GM12878 (cell line): Measurements from ENCODE around the gene BOD1L1.

ENCODE experiments used
- CHD2 ChIP-seq: IDR thresholded peaks from 2 replicates; pipeline ENCODE4 v1.6.1; 2011; ENCODE audit warnings: low read depth, low read length, improper control_type of control experiment, borderline replicate concordance
- EP300 ChIP-seq, 2 experiments: fragments of 150-350 bp in 1 of 2; IDR thresholded peaks; 2 replicates each; pipeline ENCODE4 v1.6.1; 2011 to 2012; ENCODE audit warnings: low read depth in 2 of 2, low read length in 2 of 2, borderline replicate concordance in 1 of 2, improper control_type of control experiment in 1 of 2, inconsistent platforms in 1 of 2; ENCODE audit not compliant: control insufficient read depth in 1 of 2
- HCFC1 ChIP-seq: fragments of 150-350 bp; IDR thresholded peaks from 2 replicates; pipeline ENCODE4 v1.6.1; 2014; ENCODE audit warnings: low read length
- IKZF1 ChIP-seq: fragments of 450-650 bp; conservative IDR thresholded peaks from 2 replicates; pipeline ENCODE4 v1.6.1; 2017; ENCODE audit warnings: antibody characterized with exemption, mild to moderate bottlenecking
- POLR2AphosphoS5 ChIP-seq: IDR thresholded peaks from 2 replicates; pipeline ENCODE4 v1.6.1; 2011; ENCODE audit warnings: mild to moderate bottlenecking, low read length, inconsistent platforms
- ZNF274 ChIP-seq: IDR thresholded peaks from one replicate; pipeline ENCODE4 v1.8.0; 2011; ENCODE audit not compliant: insufficient read length, insufficient read depth
- TF ChIP-seq, protein P1 (sequence below): fragments of 450-650 bp; IDR thresholded peaks from 2 replicates; pipeline ENCODE4 v1.6.1; 2017; ENCODE audit warnings: antibody characterized with exemption, mild to moderate bottlenecking, moderate library complexity
- TF ChIP-seq, protein P2 (sequence below): IDR thresholded peaks from 2 replicates; pipeline ENCODE4 v1.6.1; 2012; ENCODE audit warnings: mild to moderate bottlenecking, low read depth, low read length
- TF ChIP-seq, protein P3 (sequence below), 3 experiments: IDR thresholded peaks in 2 of 3; conservative IDR thresholded peaks in 1 of 3; 2 replicates each; pipeline ENCODE4 v1.5.1; 2011; ENCODE audit warnings: low read depth in 3 of 3, low read length in 3 of 3, mild to moderate bottlenecking in 3 of 3, control low read depth in 2 of 3, moderate library complexity in 2 of 3, inconsistent platforms in 1 of 3, mixed read lengths in 1 of 3; ENCODE audit not compliant: control insufficient read depth in 2 of 3, insufficient read depth in 1 of 3; ENCODE audit errors: extremely low read depth in 1 of 3

DNA sequence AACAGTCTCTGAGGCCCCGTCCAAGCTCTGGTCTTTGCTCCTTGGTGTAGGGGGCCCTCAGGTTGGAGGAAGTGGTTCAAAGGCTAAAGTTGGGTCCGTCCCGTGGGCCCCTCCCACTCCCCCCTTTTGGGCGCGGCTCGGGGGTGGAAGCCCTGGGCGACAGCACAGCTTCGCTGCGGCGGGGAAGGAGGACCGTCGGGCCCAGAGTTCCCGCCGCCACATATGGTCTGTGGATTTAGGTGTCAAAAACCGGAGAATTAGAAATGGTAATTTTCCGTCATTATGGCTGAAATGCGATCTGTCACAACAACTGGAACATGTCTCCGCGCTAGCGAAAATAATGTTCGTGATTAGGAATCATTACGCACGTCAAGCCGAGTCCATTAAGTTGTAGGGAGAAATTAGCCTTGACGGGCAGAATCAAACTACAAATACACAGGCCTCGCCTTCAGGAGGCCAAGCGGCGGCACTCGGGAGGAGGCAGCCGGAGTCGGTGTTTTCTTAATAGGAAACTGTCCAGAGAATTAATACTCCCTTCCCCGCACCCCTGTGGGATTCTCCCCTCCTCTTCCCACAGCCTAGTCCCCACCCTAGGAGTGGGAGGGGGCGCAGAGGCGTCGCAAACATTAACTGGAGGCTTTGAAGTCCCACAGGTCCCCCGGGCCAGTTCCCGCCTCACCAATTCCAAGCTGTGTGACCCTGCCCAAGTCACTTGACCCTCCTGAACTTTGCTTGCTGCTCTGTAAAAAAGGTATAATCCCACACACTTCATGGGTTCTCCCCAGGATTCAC, 98.2 kb downstream of the BOD1L1 start:
- TF ChIP-seq, protein P1, sequence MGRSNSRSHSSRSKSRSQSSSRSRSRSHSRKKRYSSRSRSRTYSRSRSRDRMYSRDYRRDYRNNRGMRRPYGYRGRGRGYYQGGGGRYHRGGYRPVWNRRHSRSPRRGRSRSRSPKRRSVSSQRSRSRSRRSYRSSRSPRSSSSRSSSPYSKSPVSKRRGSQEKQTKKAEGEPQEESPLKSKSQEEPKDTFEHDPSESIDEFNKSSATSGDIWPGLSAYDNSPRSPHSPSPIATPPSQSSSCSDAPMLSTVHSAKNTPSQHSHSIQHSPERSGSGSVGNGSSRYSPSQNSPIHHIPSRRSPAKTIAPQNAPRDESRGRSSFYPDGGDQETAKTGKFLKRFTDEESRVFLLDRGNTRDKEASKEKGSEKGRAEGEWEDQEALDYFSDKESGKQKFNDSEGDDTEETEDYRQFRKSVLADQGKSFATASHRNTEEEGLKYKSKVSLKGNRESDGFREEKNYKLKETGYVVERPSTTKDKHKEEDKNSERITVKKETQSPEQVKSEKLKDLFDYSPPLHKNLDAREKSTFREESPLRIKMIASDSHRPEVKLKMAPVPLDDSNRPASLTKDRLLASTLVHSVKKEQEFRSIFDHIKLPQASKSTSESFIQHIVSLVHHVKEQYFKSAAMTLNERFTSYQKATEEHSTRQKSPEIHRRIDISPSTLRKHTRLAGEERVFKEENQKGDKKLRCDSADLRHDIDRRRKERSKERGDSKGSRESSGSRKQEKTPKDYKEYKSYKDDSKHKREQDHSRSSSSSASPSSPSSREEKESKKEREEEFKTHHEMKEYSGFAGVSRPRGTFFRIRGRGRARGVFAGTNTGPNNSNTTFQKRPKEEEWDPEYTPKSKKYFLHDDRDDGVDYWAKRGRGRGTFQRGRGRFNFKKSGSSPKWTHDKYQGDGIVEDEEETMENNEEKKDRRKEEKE = no peak
- TF ChIP-seq ZNF274 (no peak), EP300 (IDR thresholded peaks at IDR 0.05; ENCODE audit: borderline replicate concordance in 1 of 2, control insufficient read depth in 1 of 2, low read depth in 2 of 2, low read length in 2 of 2) (no peak), POLR2AphosphoS5 (no peak), IKZF1 (no peak), HCFC1 (no peak), CHD2 (no peak)
- TF ChIP-seq, protein P2, sequence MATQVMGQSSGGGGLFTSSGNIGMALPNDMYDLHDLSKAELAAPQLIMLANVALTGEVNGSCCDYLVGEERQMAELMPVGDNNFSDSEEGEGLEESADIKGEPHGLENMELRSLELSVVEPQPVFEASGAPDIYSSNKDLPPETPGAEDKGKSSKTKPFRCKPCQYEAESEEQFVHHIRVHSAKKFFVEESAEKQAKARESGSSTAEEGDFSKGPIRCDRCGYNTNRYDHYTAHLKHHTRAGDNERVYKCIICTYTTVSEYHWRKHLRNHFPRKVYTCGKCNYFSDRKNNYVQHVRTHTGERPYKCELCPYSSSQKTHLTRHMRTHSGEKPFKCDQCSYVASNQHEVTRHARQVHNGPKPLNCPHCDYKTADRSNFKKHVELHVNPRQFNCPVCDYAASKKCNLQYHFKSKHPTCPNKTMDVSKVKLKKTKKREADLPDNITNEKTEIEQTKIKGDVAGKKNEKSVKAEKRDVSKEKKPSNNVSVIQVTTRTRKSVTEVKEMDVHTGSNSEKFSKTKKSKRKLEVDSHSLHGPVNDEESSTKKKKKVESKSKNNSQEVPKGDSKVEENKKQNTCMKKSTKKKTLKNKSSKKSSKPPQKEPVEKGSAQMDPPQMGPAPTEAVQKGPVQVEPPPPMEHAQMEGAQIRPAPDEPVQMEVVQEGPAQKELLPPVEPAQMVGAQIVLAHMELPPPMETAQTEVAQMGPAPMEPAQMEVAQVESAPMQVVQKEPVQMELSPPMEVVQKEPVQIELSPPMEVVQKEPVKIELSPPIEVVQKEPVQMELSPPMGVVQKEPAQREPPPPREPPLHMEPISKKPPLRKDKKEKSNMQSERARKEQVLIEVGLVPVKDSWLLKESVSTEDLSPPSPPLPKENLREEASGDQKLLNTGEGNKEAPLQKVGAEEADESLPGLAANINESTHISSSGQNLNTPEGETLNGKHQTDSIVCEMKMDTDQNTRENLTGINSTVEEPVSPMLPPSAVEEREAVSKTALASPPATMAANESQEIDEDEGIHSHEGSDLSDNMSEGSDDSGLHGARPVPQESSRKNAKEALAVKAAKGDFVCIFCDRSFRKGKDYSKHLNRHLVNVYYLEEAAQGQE = no peak
- TF ChIP-seq, protein P3, sequence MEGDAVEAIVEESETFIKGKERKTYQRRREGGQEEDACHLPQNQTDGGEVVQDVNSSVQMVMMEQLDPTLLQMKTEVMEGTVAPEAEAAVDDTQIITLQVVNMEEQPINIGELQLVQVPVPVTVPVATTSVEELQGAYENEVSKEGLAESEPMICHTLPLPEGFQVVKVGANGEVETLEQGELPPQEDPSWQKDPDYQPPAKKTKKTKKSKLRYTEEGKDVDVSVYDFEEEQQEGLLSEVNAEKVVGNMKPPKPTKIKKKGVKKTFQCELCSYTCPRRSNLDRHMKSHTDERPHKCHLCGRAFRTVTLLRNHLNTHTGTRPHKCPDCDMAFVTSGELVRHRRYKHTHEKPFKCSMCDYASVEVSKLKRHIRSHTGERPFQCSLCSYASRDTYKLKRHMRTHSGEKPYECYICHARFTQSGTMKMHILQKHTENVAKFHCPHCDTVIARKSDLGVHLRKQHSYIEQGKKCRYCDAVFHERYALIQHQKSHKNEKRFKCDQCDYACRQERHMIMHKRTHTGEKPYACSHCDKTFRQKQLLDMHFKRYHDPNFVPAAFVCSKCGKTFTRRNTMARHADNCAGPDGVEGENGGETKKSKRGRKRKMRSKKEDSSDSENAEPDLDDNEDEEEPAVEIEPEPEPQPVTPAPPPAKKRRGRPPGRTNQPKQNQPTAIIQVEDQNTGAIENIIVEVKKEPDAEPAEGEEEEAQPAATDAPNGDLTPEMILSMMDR (IDR thresholded peaks at IDR 0.05 in 2 of 3, conservative IDR thresholded peaks at IDR 0.05 in 1 of 3; ENCODE audit: control insufficient read depth in 2 of 3, extremely low read depth in 1 of 3, insufficient read depth in 1 of 3, low read depth in 3 of 3, low read length in 3 of 3) = no peak
